Breast epithelium (tissue), 4 donors: ENCODE measurements around the gene CAMSAP2. TPM values are rescaled to one million over a fixed set of nuclear protein-coding genes. Genes with fewer than 3 reads are reported as not detected.
A peak's percentile ranks its signal among the peaks of the same experiment; 100 is the strongest.

Experiments used
- DNase-seq, 2 donors: peaks; one replicate each; pipeline ENCODE4 v3.0.0-alpha.2; 2019; ENCODE audit warnings: low spot score in 2 of 2
- H3K27ac ChIP-seq, 2 donors: fragments of 200-600 bp; sonication (generic) in 1 of 2; one replicate each; pipeline ENCODE4 v1.5.1; 2016 to 2019; ENCODE audit warnings: mild to moderate bottlenecking in 1 of 2
- H3K27me3 ChIP-seq, 2 donors: fragments of 200-600 bp; sonication (generic) in 1 of 2; one replicate each; pipeline versions ENCODE4 v1.5.1 to v1.6.0; 2017 to 2019; ENCODE audit warnings: control low read depth in 1 of 2, mild to moderate bottlenecking in 1 of 2
- H3K36me3 ChIP-seq: fragments of 200-600 bp; one replicate; pipeline ENCODE4 v1.5.1; 2019
- H3K4me1 ChIP-seq, 2 donors: fragments of 200-600 bp; sonication (generic); one replicate each; pipeline ENCODE4 v1.5.1; 2016 to 2019; ENCODE audit warnings: control low read depth in 1 of 2
- H3K4me3 ChIP-seq, 3 donors: fragments of 200-600 bp; sonication (generic); 1 replicate in 2 of 3; 2 replicates in 1 of 3; pipeline ENCODE4 v1.5.1; 2016 to 2019; ENCODE audit warnings: mild to moderate bottlenecking in 3 of 3, moderate library complexity in 2 of 3
- H3K9me3 ChIP-seq, 2 donors: fragments of 200-600 bp; sonication (generic) in 1 of 2; one replicate each; pipeline ENCODE4 v1.5.1; 2016 to 2019; ENCODE audit warnings: control low read depth in 1 of 2
- POLR2A ChIP-seq: fragments of 450-650 bp; IDR thresholded peaks from one replicate; pipeline ENCODE4 v1.6.1; 2016; ENCODE audit warnings: antibody characterized with exemption, mild to moderate bottlenecking, moderate library complexity
- POLR2AphosphoS5 ChIP-seq, 3 donors: sonication (generic); formaldehyde crosslinking; IDR thresholded peaks; one replicate each; pipeline ENCODE4 v1.6.1; 2017; ENCODE audit warnings: antibody characterized with exemption in 3 of 3
- intact Hi-C: fragments of 100-400 bp; cut with DNase I; formaldehyde crosslinking; loops from one replicate; pipeline ENCODE4 v1.15.1; 2023; ENCODE audit warnings: low total_unique reads
- total RNA-seq, 3 donors: library from RNA; depleted of rRNA; stranded (reverse); fragments of >200 nt; gene quantifications; one replicate each; pipeline ENCODE4 v1.1.0, GENCODE V29; 2016
- TF ChIP-seq, protein P1 (sequence below), 3 donors: fragments of 450-650 bp; IDR thresholded peaks; one replicate each; pipeline ENCODE4 v1.5.1; 2016 to 2017; ENCODE audit warnings: antibody characterized with exemption in 3 of 3, mild to moderate bottlenecking in 3 of 3, moderate library complexity in 3 of 3

CAMSAP2 gene
- total RNA-seq, 3 donors from 2014 or later: 36.4 to 42.4 (median 38.6) TPM

DNA sequence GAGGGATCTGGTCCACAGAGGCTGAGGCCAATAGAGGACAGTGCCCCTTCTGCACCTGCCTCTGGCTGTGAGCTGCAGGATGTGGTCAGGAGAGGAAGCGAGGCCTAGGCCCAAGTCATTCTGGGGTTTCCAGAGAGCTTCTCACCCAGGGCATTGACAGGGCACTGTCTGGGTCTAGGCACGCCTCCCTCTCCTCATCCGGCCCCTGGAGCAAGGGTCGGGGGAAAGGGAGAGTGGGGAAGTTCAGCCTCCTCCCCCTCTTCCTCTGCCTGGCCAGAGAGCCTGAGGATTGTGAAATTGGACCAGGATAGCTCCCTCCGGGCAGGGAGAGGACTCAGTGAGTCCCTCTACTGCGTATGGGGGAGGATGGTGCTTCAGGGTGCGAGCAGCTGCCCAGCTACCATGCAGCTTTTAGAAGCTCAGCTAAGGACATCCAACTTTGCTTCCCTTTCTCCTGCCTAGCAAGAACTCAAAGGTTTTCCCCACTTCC, 149.7 kb downstream of the CAMSAP2 start:
- TF ChIP-seq, protein P1, sequence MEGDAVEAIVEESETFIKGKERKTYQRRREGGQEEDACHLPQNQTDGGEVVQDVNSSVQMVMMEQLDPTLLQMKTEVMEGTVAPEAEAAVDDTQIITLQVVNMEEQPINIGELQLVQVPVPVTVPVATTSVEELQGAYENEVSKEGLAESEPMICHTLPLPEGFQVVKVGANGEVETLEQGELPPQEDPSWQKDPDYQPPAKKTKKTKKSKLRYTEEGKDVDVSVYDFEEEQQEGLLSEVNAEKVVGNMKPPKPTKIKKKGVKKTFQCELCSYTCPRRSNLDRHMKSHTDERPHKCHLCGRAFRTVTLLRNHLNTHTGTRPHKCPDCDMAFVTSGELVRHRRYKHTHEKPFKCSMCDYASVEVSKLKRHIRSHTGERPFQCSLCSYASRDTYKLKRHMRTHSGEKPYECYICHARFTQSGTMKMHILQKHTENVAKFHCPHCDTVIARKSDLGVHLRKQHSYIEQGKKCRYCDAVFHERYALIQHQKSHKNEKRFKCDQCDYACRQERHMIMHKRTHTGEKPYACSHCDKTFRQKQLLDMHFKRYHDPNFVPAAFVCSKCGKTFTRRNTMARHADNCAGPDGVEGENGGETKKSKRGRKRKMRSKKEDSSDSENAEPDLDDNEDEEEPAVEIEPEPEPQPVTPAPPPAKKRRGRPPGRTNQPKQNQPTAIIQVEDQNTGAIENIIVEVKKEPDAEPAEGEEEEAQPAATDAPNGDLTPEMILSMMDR (IDR thresholded peaks at IDR 0.05): no peak
- TF ChIP-seq POLR2A (no peak), POLR2AphosphoS5 (IDR thresholded peaks at IDR 0.05) (no peak)
- no peak overlapping the region for H3K27ac ChIP-seq
- H3K36me3 ChIP-seq: no peaks in the 10 kb centered on the region
- no peak for DNase-seq
- H3K4me3 ChIP-seq: no peak overlapping the region
- H3K27me3 ChIP-seq: no peaks in the 10 kb centered on the region
- H3K4me1 ChIP-seq: no peaks in the 10 kb centered on the region
- intact Hi-C loops: no loop called here
- H3K9me3 ChIP-seq: no peaks in the 10 kb centered on the region

DNA sequence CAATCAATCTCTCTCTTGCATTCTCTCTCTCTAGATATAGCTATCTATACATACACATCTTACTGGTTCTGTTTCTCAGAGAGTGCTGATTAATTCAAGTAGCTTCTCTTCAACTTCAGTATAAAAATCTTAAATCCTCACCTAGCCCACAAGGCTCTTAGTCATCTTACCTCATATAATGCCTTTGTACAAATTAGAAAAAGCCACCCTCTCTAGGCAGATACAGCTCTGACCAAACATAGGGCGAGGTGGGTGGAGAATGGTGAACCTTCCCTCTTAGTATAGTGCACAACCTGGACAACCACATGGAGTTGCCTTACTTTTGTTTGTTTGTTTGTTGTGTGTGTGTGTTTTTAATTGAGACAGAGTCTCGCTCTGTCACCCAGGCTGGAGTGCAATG, 150.9 kb downstream of the CAMSAP2 start:
- H3K9me3 ChIP-seq: no peaks in the 10 kb centered on the region
- H3K27ac ChIP-seq: no peak overlapping the region
- no peak for DNase-seq
- TF ChIP-seq, protein P1 (IDR thresholded peaks at IDR 0.05): no peak
- TF ChIP-seq POLR2AphosphoS5 (IDR thresholded peaks at IDR 0.05): no peak
- no peak for TF ChIP-seq POLR2A
- intact Hi-C loops: no loop called here
- no peak overlapping the region for H3K4me3 ChIP-seq
- H3K27me3 ChIP-seq: no peaks in the 10 kb centered on the region
- no peaks in the 10 kb centered on the region for H3K4me1 ChIP-seq
- H3K36me3 ChIP-seq: no peaks in the 10 kb centered on the region

- Histone ChIP-seq H3K27ac (no peak overlapping the region), H3K9me3 (no peaks in the 10 kb centered on the region), H3K4me1 (no peaks in the 10 kb centered on the region), H3K36me3 (no peaks in the 10 kb centered on the region), H3K4me3 (no peak overlapping the region), H3K27me3 (no peaks in the 10 kb centered on the region)
- TF ChIP-seq POLR2AphosphoS5 (IDR thresholded peaks at IDR 0.05) (no peak), POLR2A (no peak)
- TF ChIP-seq, protein P1 (IDR thresholded peaks at IDR 0.05): no peak
- intact Hi-C loops: no loop called here
- no peak for DNase-seq
Observed at GRCh38 chr1:200890027-200890426, 151.3 kb downstream of the CAMSAP2 start.

DNA sequence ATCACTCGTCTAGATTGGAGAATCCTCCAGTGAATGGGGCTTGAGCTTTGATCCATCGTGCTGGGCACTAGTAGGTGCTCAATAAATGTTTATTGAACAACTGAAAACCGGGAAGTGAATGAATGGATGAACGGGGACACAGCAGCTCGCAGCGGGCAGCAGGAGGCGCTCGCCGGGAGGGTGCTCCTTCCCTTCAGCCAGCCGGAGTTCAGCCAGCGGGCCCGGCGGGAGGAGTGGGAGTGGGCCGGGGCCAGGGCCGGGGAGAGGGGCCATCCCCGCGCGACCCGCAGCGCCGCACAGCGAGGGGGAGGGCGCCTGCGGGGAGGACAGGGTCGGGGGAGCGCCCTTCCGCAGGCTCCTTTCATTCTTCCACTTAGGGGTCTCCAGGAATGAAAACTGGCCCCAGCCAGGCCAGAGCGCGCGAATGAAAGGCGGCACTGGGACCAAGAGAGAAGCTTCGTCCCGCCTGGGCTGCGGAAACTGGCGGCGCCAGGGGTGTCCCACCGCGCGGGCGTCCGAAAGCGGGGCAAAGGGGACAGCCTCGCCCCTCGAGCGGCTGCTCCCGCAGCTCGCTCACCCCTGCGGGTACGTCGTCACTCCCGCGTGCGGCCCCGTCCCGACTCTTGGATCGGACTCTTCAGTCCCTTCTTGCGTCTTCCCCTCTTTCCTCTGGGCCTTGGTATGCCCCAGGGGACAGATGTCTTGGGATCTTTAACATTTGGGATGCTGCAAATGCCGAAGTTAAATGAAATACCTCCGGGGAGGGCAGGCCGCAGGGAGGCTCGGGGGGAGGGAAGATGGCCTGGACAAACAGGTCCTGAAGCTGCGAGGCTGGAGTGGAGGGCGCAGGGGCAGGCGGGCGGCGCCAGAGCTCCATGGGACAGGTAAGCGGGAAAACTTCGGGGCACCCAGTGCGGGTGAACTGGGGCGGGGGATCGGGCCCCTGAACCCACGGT, 152.4 kb downstream of the CAMSAP2 start:
- H3K27me3 ChIP-seq: no peaks in the 10 kb centered on the region
- TF ChIP-seq, protein P1 (IDR thresholded peaks at IDR 0.05): no peak
- TF ChIP-seq POLR2AphosphoS5 (IDR thresholded peaks at IDR 0.05) (no peak), POLR2A (no peak)
- intact Hi-C loops: no loop called here
- peak overlapping the region; percentile 30 to 61 for H3K27ac ChIP-seq
- DNase-seq: peak in 1 of 2 donors; percentile 38
- no peaks in the 10 kb centered on the region for H3K4me1 ChIP-seq
- H3K4me3 ChIP-seq: peak overlapping the region; percentile 38 to 63 (median 58)
- no peaks in the 10 kb centered on the region for H3K9me3 ChIP-seq
- H3K36me3 ChIP-seq: no peaks in the 10 kb centered on the region

- no peak for DNase-seq
- H3K27me3 ChIP-seq: no peaks in the 10 kb centered on the region
Observed at GRCh38 chr1:200891774-200892157, 153.1 kb downstream of the CAMSAP2 start.

More at GRCh38 chr1:200891774-200892157, 153.1 kb downstream of the CAMSAP2 start:
- Histone ChIP-seq H3K4me3 (peak overlapping the region; percentile 38 to 63 (median 58)), H3K36me3 (no peaks in the 10 kb centered on the region), H3K27ac (peak overlapping the region; percentile 30 to 61), H3K9me3 (no peaks in the 10 kb centered on the region), H3K4me1 (no peaks in the 10 kb centered on the region)
- intact Hi-C loops: no loop called here
- no peak for TF ChIP-seq POLR2AphosphoS5 (IDR thresholded peaks at IDR 0.05)
- TF ChIP-seq, protein P1 (IDR thresholded peaks at IDR 0.05): no peak
- TF ChIP-seq POLR2A: no peak
